ENCODE results near the gene AWAT2.
"Not testable (repeated sequence)": the region's sequence is repeated elsewhere in the genome, so short reads cannot be mapped to it uniquely, and the experiment has no call there.

The AWAT2 gene

GRCh38 chrX:70012756-70013155, 37.0 kb downstream of the AWAT2 start:
- no peak for TF ChIP-seq CTCF (IDR thresholded peaks at IDR 0.05)
- Histone ChIP-seq H3K9me3 (no peaks in the 10 kb centered on the region), H3K4me3 (ENCODE audit: low read depth in 1 of 2, low read length in 1 of 2) (no peak overlapping the region), H3K27ac (no peak overlapping the region), H3K4me1 (ENCODE audit: control insufficient read depth in 1 of 2, insufficient read depth in 1 of 2, low read depth in 1 of 2, low read length in 1 of 2) (no peaks in the 10 kb centered on the region), H3K36me3 (no peaks in the 10 kb centered on the region), H3K27me3 (no peaks in the 10 kb centered on the region)

DNA sequence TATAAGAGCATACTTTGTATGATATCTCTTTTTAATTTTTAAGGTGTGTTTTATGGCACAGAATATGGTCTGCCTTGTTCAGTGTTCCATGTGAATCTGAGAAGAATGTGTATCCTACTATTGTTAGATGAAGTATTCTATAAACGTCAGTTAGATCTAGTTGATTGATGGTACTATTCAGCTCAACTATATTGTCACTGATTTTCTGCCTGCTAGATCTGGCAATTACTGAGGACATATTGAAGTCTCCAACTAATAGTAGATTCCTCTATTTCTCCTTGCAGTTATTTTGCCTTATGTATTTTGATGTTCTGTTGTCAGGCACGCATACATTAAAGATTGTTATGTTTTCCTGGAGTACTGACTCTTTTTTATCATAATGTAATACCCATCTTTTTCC, 39.8 kb downstream of the AWAT2 start:
- Histone ChIP-seq H3K9me3 (no peaks in the 10 kb centered on the region), H3K27ac (no peak overlapping the region), H3K27me3 (no peaks in the 10 kb centered on the region), H3K4me1 (ENCODE audit: control insufficient read depth in 1 of 2, insufficient read depth in 1 of 2, low read depth in 1 of 2, low read length in 1 of 2) (no peaks in the 10 kb centered on the region), H3K4me3 (ENCODE audit: low read depth in 1 of 2, low read length in 1 of 2) (no peak overlapping the region), H3K36me3 (no peaks in the 10 kb centered on the region)
- no peak for TF ChIP-seq CTCF (IDR thresholded peaks at IDR 0.05)

- Histone ChIP-seq H3K9me3 (no peaks in the 10 kb centered on the region), H3K27ac (no peak overlapping the region), H3K4me3 (ENCODE audit: low read depth in 1 of 2, low read length in 1 of 2) (no peak overlapping the region), H3K27me3 (no peaks in the 10 kb centered on the region), H3K4me1 (ENCODE audit: control insufficient read depth in 1 of 2, insufficient read depth in 1 of 2, low read depth in 1 of 2, low read length in 1 of 2) (no peaks in the 10 kb centered on the region), H3K36me3 (no peaks in the 10 kb centered on the region)
- no peak for TF ChIP-seq CTCF (IDR thresholded peaks at IDR 0.05)
Observed at GRCh38 chrX:70009049-70009448, 40.7 kb downstream of the AWAT2 start.

DNA sequence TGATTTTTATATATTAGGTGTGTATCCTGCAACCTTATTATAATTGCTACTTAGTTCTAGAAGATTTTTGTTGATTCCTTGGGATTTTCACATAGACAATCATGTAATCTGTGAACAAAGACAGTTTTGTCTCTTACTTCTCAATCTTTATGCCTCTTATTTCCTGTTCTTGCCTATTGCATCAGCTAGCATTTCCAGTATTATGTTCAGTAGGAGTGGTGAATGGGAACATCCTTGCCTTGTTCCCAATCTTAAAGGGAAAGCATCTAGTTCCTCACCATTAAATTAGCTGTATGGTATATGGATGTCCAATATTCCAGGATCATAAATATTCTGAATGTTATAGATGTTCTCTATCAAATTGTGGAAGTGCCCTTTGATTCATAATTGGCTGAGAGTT, 41.8 kb downstream of the AWAT2 start:
- H3K4me1 ChIP-seq (ENCODE audit: control insufficient read depth in 1 of 2, insufficient read depth in 1 of 2, low read depth in 1 of 2, low read length in 1 of 2): no peaks in the 10 kb centered on the region
- no peaks in the 10 kb centered on the region for H3K27me3 ChIP-seq
- no peak for TF ChIP-seq CTCF (IDR thresholded peaks at IDR 0.05)
- H3K4me3 ChIP-seq (ENCODE audit: low read depth in 1 of 2, low read length in 1 of 2): no peak overlapping the region
- no peak overlapping the region for H3K27ac ChIP-seq
- no peaks in the 10 kb centered on the region for H3K9me3 ChIP-seq
- H3K36me3 ChIP-seq: no peaks in the 10 kb centered on the region

- no peaks in the 10 kb centered on the region for H3K4me1 ChIP-seq (ENCODE audit: control insufficient read depth in 1 of 2, insufficient read depth in 1 of 2, low read depth in 1 of 2, low read length in 1 of 2)
- no peaks in the 10 kb centered on the region for H3K9me3 ChIP-seq
- no peak overlapping the region for H3K4me3 ChIP-seq (ENCODE audit: low read depth in 1 of 2, low read length in 1 of 2)
- no peaks in the 10 kb centered on the region for H3K36me3 ChIP-seq
- H3K27me3 ChIP-seq: no peaks in the 10 kb centered on the region
- no peak overlapping the region for H3K27ac ChIP-seq
- no peak for TF ChIP-seq CTCF (IDR thresholded peaks at IDR 0.05)
Observed at GRCh38 chrX:70001708-70002341, 47.9 kb downstream of the AWAT2 start.

GRCh38 chrX:70001269-70001668, 48.5 kb downstream of the AWAT2 start:
- Histone ChIP-seq H3K4me3 (ENCODE audit: low read depth in 1 of 2, low read length in 1 of 2) (no peak overlapping the region), H3K27me3 (no peaks in the 10 kb centered on the region), H3K36me3 (no peaks in the 10 kb centered on the region), H3K9me3 (no peaks in the 10 kb centered on the region), H3K27ac (no peak overlapping the region), H3K4me1 (ENCODE audit: control insufficient read depth in 1 of 2, insufficient read depth in 1 of 2, low read depth in 1 of 2, low read length in 1 of 2) (no peaks in the 10 kb centered on the region)
- TF ChIP-seq CTCF (IDR thresholded peaks at IDR 0.05): no peak

DNA sequence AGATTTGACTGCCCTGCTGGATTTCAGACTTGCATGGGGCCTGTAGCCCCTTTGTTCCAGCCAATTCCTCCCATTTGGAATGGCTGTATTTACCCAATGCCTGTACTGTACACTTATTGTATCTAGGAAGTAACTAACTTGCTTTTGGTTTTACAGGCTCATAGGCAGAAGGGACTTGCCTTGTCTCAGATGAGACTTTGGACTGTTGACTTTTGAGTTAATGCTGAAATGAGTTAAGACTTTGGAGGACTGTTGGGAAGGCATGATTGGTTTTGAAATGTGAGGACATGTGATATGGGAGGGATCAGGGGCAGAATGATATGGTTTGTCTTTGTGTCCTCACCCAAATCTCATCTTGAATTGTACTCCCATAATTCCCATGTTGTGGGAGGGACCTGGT, 51.4 kb downstream of the AWAT2 start:
- not testable (repeated sequence) for H3K36me3 ChIP-seq; H3K4me3 ChIP-seq (ENCODE audit: low read depth in 1 of 2, low read length in 1 of 2); H3K4me1 ChIP-seq (ENCODE audit: control insufficient read depth in 1 of 2, insufficient read depth in 1 of 2, low read depth in 1 of 2, low read length in 1 of 2)

More for the DNA sequence above, 51.4 kb downstream of the AWAT2 start:
- H3K27me3 ChIP-seq, H3K27ac ChIP-seq, H3K9me3 ChIP-seq: not testable (repeated sequence)
